HCEC 1CT (cell line): ENCODE data around the gene TIMP1.

Experiments used
- DNase-seq: peaks from one replicate; pipeline ENCODE4 v3.0.0-alpha.2; 2017

TIMP1 gene

GRCh38 chrX:47581731-47582647 lies at the start of gene TIMP1:
Gene TIMP1 (plus strand): TSS chrX:47582436. CDS start chrX:47583416, 980 bp downstream.
- DNase-seq, result peak; percentile 90

- no peak for DNase-seq
These were observed 42.4 kb upstream of the TIMP1 start for GRCh38 chrX:47539860-47540259.

- peak; percentile 87 for DNase-seq
These were observed 41.3 kb upstream of the TIMP1 start for GRCh38 chrX:47540754-47541538.

GRCh38 chrX:47543496-47543895 lies 38.7 kb upstream of the TIMP1 start:
- DNase-seq, result no peak

- DNase-seq, result peak; percentile 89
These were observed 26.1 kb upstream of the TIMP1 start for GRCh38 chrX:47556045-47556623.

GRCh38 chrX:47558436-47558835 lies 23.8 kb upstream of the TIMP1 start:
- no peak for DNase-seq

GRCh38 chrX:47560179-47560933 lies 21.9 kb upstream of the TIMP1 start:
- no peak for DNase-seq

- DNase-seq, result peak; percentile 93
These were observed 21.1 kb upstream of the TIMP1 start, which contains the start of gene ARAF for GRCh38 chrX:47560934-47561658. Gene ARAF (plus strand): TSS chrX:47561205. CDS start chrX:47562968, 1,763 bp downstream.

- no peak for DNase-seq
These were observed 20.5 kb upstream of the TIMP1 start for GRCh38 chrX:47561659-47562151.

- no peak for DNase-seq
These were observed 19.5 kb upstream of the TIMP1 start for GRCh38 chrX:47562615-47563243.

GRCh38 chrX:47563801-47564315 lies 18.4 kb upstream of the TIMP1 start:
- peak; percentile 41 for DNase-seq

- DNase-seq, result no peak
These were observed 17.7 kb upstream of the TIMP1 start for GRCh38 chrX:47564438-47565085.

GRCh38 chrX:47566841-47567240 lies 15.4 kb upstream of the TIMP1 start:
- DNase-seq, result no peak

- DNase-seq, result no peak
These were observed 13.5 kb upstream of the TIMP1 start for GRCh38 chrX:47568656-47569295.

- no peak for DNase-seq
These were observed 11.4 kb upstream of the TIMP1 start for GRCh38 chrX:47570794-47571193.

- DNase-seq, result no peak
These were observed 11.0 kb upstream of the TIMP1 start for GRCh38 chrX:47571215-47571614.

GRCh38 chrX:47571896-47572295 lies 10.3 kb upstream of the TIMP1 start:
- no peak for DNase-seq

- no peak for DNase-seq
These were observed 9.4 kb upstream of the TIMP1 start for GRCh38 chrX:47572773-47573340.

- peak; percentile 10 for DNase-seq
These were observed 8.7 kb upstream of the TIMP1 start for GRCh38 chrX:47573341-47574075.
